GM12891 (cell line): ENCODE measurements around the gene SPTBN1.

ENCODE experiments used
- POLR2A ChIP-seq: IDR thresholded peaks from 2 replicates; pipeline ENCODE4 v1.6.1; 2011; ENCODE audit warnings: low read depth, low read length, control low read depth
- POLR2AphosphoS5 ChIP-seq: IDR thresholded peaks from 2 replicates; pipeline ENCODE4 v1.6.1; 2011; ENCODE audit warnings: low read depth, low read length, control low read depth
- POU2F2 ChIP-seq: IDR thresholded peaks from 2 replicates; pipeline ENCODE4 v1.6.1; 2011; ENCODE audit warnings: low read depth, mild to moderate bottlenecking, control low read depth, low read length, moderate library complexity

DNA sequence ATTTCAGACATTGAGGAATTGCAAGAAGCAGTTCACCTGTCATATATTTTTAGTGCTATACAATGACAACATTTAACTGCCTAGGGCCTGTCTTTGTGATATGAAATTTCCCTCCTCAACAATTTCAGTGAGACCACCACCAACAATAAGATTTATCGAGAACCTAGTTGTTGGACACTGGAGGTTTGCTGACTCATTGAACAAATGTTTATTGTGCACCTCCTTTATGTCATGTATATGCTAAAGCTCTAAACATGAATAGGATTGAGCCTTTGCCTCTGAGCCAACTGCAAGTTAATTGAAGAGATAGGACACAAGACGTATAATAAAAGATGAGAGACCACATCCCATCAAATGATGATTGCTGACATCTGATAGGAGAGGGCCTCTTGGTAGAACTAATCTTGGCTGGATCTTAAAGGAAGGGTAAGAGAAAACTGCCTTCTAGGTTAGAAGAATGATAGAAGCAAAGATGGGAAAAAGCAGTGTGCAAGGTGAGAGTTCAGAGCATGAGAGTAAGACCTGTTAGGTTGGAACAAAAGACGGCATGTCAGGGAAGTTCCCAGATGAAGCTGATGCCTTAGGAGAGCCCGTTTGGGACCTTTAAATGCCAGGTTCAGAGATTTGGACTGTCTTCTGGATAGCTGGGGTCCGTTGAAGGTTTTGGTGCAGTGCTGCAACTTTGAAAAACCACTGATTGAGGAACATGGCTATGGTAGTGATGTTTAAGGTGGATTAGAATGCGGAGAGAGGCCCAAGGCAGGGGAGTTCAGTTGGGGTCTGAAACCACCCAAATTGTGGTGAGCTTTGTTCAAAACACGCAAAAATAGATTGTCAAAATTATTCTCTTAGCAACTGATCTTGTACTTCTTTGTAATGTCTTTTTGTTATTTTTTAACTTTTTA lies 134.3 kb downstream of the SPTBN1 start:
- no peak for TF ChIP-seq POLR2AphosphoS5
- no peak for TF ChIP-seq POLR2A
- no peak for TF ChIP-seq POU2F2
